Measurements from ENCODE around the gene SMAD5. TPM values are rescaled to one million over a fixed set of nuclear protein-coding genes. Genes with fewer than 3 reads are reported as not detected.
A peak's percentile ranks its signal among the peaks of the same experiment; 100 is the strongest.

SMAD5 gene
- total RNA-seq, 2 donors from 2014 or later: 97.8 to 105 TPM

DNA sequence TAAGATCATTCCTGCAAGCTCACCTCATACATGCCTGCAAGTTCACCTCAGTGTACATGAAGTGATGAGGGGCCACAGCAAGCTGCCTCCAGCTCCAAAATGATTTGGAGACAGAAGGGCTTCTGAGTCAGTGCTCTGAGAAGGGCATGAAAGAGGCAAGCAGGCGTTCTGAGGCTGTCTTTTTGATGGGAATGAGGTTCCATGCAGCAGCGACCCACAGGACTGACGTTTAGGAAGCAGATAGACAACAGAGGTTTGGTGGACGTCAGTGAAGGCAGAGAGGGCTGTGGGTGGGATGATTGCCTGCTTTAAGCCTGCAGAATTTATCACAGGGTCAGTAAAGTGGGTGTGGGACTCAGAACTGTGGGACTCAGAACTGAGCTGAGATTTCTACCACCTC, 69.2 kb downstream of the SMAD5 start:
- H3K27me3 Mint-ChIP-seq (ENCODE audit: insufficient read depth): peaks cover 67% of the 10 kb centered on the region
- no peak overlapping the region for H3K27ac Mint-ChIP-seq

DNA sequence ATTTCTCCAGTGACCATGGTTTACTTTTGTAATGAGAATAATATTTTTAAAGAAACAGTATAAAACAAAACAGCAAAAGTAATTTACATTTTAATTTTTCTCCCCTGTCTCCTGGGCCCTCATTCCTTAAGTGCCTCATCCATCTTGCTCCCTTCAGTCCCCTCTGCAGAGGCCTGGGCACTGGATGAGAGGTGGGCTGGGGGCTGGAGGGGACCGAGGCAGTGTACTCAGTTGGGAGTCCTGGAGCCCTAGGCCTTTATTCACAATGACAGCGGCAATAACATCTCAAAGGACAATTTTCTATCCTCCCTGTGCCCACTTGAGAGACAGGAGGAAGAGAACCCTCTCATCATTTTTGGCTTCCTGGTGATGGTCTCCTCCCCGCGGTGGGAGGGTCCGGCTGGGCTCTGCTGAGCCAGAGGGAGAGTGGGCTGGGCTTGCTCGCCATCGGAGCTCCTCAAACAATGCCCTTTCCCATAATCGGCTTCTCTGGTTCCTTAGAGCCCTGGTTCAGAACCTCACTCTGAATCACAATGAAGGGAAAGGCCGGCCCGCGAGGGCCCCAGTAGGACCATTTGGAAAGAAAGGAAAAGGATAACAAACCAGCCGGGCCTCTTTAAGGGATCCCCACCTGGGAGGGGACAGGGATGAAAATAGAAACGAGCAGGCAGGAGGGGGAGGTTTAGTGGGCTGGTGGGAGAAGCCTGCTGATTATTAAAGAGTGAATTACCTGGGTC, 70.0 kb downstream of the SMAD5 start:
- peak overlapping the region; percentile 56 for H3K4me3 ChIP-seq (ENCODE audit: low read length)
- Mint-ChIP-seq H3K4me1 (peaks cover 13% of the 10 kb centered on the region), H3K4me3 (peak overlapping the region; percentile 37), H3K27ac (no peak overlapping the region), H3K9me3 (no peaks in the 10 kb centered on the region), H3K27me3 (ENCODE audit: insufficient read depth) (peaks cover 68% of the 10 kb centered on the region), H3K36me3 (ENCODE audit: low read depth) (peaks cover 10% of the 10 kb centered on the region)
- peaks cover 26% of the 10 kb centered on the region for H3K27me3 ChIP-seq (ENCODE audit: control insufficient read depth, insufficient read depth, low read length, poor library complexity, severe bottlenecking)
- no peak overlapping the region for H3K9ac ChIP-seq (ENCODE audit: extremely low read depth, low read length, poor library complexity, severe bottlenecking)
- H3K27ac ChIP-seq (ENCODE audit: low read depth, low read length): peak overlapping the region; percentile 57
- H3K9me3 ChIP-seq (ENCODE audit: control insufficient read depth, low read length): no peaks in the 10 kb centered on the region
- TF ChIP-seq, protein P1, sequence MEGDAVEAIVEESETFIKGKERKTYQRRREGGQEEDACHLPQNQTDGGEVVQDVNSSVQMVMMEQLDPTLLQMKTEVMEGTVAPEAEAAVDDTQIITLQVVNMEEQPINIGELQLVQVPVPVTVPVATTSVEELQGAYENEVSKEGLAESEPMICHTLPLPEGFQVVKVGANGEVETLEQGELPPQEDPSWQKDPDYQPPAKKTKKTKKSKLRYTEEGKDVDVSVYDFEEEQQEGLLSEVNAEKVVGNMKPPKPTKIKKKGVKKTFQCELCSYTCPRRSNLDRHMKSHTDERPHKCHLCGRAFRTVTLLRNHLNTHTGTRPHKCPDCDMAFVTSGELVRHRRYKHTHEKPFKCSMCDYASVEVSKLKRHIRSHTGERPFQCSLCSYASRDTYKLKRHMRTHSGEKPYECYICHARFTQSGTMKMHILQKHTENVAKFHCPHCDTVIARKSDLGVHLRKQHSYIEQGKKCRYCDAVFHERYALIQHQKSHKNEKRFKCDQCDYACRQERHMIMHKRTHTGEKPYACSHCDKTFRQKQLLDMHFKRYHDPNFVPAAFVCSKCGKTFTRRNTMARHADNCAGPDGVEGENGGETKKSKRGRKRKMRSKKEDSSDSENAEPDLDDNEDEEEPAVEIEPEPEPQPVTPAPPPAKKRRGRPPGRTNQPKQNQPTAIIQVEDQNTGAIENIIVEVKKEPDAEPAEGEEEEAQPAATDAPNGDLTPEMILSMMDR (conservative IDR thresholded peaks at IDR 0.05): no peak
- DNase-seq: peak; percentile 90
- no peaks in the 10 kb centered on the region for H3K36me3 ChIP-seq (ENCODE audit: control insufficient read depth, insufficient read depth, low read length)
- WGBS, 2 experiments (ENCODE audit: insufficient coverage in 1 of 2, insufficient read length in 1 of 2): 3 to 9% methylated on average over 8 to 13 of the region's 13 CpGs
- no peaks in the 10 kb centered on the region for H3K4me1 ChIP-seq (ENCODE audit: control insufficient read depth, insufficient read depth, low read length)

More for the DNA sequence above, 69.2 kb downstream of the SMAD5 start:
- no peak overlapping the region for H3K4me3 Mint-ChIP-seq
- no peaks in the 10 kb centered on the region for H3K4me1 ChIP-seq (ENCODE audit: control insufficient read depth, insufficient read depth, low read length)
- H3K36me3 ChIP-seq (ENCODE audit: control insufficient read depth, insufficient read depth, low read length): no peaks in the 10 kb centered on the region
- H3K9me3 ChIP-seq (ENCODE audit: control insufficient read depth, low read length): no peaks in the 10 kb centered on the region
- no peak overlapping the region for H3K27ac ChIP-seq (ENCODE audit: low read depth, low read length)
- no peaks in the 10 kb centered on the region for H3K9me3 Mint-ChIP-seq
- H3K4me1 Mint-ChIP-seq: peaks cover 12% of the 10 kb centered on the region
- H3K27me3 ChIP-seq (ENCODE audit: control insufficient read depth, insufficient read depth, low read length, poor library complexity, severe bottlenecking): peaks cover 26% of the 10 kb centered on the region
- DNase-seq: peak; percentile 38
- TF ChIP-seq, protein P1 (conservative IDR thresholded peaks at IDR 0.05): no peak
- H3K9ac ChIP-seq (ENCODE audit: extremely low read depth, low read length, poor library complexity, severe bottlenecking): no peak overlapping the region
- H3K4me3 ChIP-seq (ENCODE audit: low read length): no peak overlapping the region
- 63 to 71% methylated on average over 1 to 4 of the region's 4 CpGs for WGBS, 2 experiments (ENCODE audit: insufficient coverage in 1 of 2, insufficient read length in 1 of 2)
- peaks cover 10% of the 10 kb centered on the region for H3K36me3 Mint-ChIP-seq (ENCODE audit: low read depth)

DNA sequence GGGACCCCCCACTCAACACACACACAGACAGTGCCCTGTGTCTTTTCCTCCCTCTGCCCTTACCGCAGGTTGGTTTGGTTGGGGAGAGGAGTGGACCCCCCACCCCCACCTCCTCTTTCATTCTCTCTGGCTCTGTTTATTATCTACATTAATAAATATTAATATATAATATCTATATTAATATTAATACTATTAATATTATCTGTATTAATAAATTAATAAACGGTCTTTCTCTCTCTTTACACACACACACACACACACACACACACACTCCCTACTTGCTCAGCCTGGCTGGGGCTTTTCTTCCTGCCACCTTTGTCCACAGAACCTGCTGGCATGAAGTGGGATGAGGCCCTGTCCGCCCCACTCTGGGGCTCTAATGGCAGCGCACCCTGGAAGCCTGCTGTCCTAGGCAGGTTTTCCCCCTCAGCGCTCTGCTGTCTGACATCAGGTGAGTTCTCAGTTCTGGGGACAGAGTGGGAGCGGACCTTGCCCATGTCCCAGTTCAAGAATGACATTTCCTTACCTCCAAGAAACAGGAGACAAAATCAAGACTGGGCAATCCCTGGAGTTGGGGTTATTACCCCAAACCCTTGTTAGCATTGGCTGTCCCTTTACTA, 70.8 kb downstream of the SMAD5 start:
- no peaks in the 10 kb centered on the region for H3K36me3 ChIP-seq (ENCODE audit: control insufficient read depth, insufficient read depth, low read length)
- Mint-ChIP-seq H3K36me3 (ENCODE audit: low read depth) (peaks cover 10% of the 10 kb centered on the region), H3K27ac (no peak overlapping the region), H3K4me3 (peak overlapping the region; percentile 37), H3K4me1 (peaks cover 15% of the 10 kb centered on the region), H3K9me3 (no peaks in the 10 kb centered on the region), H3K27me3 (ENCODE audit: insufficient read depth) (peaks cover 66% of the 10 kb centered on the region)
- TF ChIP-seq, protein P1 (conservative IDR thresholded peaks at IDR 0.05): no peak
- 83 to 100% methylated on average over 1 to 6 of the region's 6 CpGs for WGBS, 2 experiments (ENCODE audit: insufficient coverage in 1 of 2, insufficient read length in 1 of 2)
- H3K9me3 ChIP-seq (ENCODE audit: control insufficient read depth, low read length): no peaks in the 10 kb centered on the region
- H3K27me3 ChIP-seq (ENCODE audit: control insufficient read depth, insufficient read depth, low read length, poor library complexity, severe bottlenecking): peaks cover 26% of the 10 kb centered on the region
- H3K4me1 ChIP-seq (ENCODE audit: control insufficient read depth, insufficient read depth, low read length): no peaks in the 10 kb centered on the region
- peak overlapping the region; percentile 57 for H3K27ac ChIP-seq (ENCODE audit: low read depth, low read length)
- H3K9ac ChIP-seq (ENCODE audit: extremely low read depth, low read length, poor library complexity, severe bottlenecking): no peak overlapping the region
- peak; percentile 45 for DNase-seq
- H3K4me3 ChIP-seq (ENCODE audit: low read length): peak overlapping the region; percentile 56

Data from endodermal cell (in vitro differentiated cells).